ENCODE results near the gene CTSE. TPM values are rescaled to one million over a fixed set of nuclear protein-coding genes. Genes with fewer than 3 reads are reported as not detected.

The CTSE gene
- total and polyA plus RNA-seq, 2 of the 8 experiments (the other 6 are each of a cell fraction or from before 2014, with no cell fraction given), result 0.03 TPM; not detected in 1

Other genes with a start within 250 kb of the CTSE start
- 16.4 and 17.3 TPM in 2 replicates for gene RAB29, start 248.4 kb downstream of the CTSE start, total RNA-seq (2021; fragmentation: NEBNext Ultra II Directional; extraction: Animal tissue kit (Norgen Biotek cat#: 25700))
- gene RAB29, start 248.4 kb downstream of the CTSE start, polyA plus RNA-seq (2011; rRNA removed), result 9.7 and 10.1 TPM in 2 replicates
- 42.3 and 43.2 TPM in 2 replicates for gene SLC41A1, start 210.7 kb downstream of the CTSE start, total RNA-seq (2021; fragmentation: NEBNext Ultra II Directional; extraction: Animal tissue kit (Norgen Biotek cat#: 25700))
- gene SLC41A1, start 210.7 kb downstream of the CTSE start, polyA plus RNA-seq (2011; rRNA removed), result 34.1 and 41.2 TPM in 2 replicates
- not detected in 2 replicates for gene PM20D1, start 173.8 kb downstream of the CTSE start, total RNA-seq (2021; fragmentation: NEBNext Ultra II Directional; extraction: Animal tissue kit (Norgen Biotek cat#: 25700))
- gene PM20D1, start 173.8 kb downstream of the CTSE start, polyA plus RNA-seq (2011; rRNA removed), result 0.05 TPM in 1 of 2 replicates, not detected in the other
- not detected in 2 replicates for gene SLC26A9, start 80.4 kb downstream of the CTSE start, total RNA-seq (2021; fragmentation: NEBNext Ultra II Directional; extraction: Animal tissue kit (Norgen Biotek cat#: 25700))
- gene SLC26A9, start 80.4 kb downstream of the CTSE start, polyA plus RNA-seq (2011; rRNA removed), result 0.03 TPM in 1 of 2 replicates, not detected in the other
- gene RAB7B, start 20.5 kb downstream of the CTSE start, total RNA-seq (2021; fragmentation: NEBNext Ultra II Directional; extraction: Animal tissue kit (Norgen Biotek cat#: 25700)), result not detected in 2 replicates
- 0.05 and 0.06 TPM in 2 replicates for gene RAB7B, start 20.5 kb downstream of the CTSE start, polyA plus RNA-seq (2011; rRNA removed)
- gene RHEX, start 29.3 kb upstream of the CTSE start, total RNA-seq (2021; fragmentation: NEBNext Ultra II Directional; extraction: Animal tissue kit (Norgen Biotek cat#: 25700)), result not detected in 2 replicates
- gene RHEX, start 29.3 kb upstream of the CTSE start, polyA plus RNA-seq (2011; rRNA removed), result not detected in 2 replicates
- gene AVPR1B, start 93.5 kb upstream of the CTSE start, total RNA-seq (2021; fragmentation: NEBNext Ultra II Directional; extraction: Animal tissue kit (Norgen Biotek cat#: 25700)), result 0.42 and 0.50 TPM in 2 replicates
- gene AVPR1B, start 93.5 kb upstream of the CTSE start, polyA plus RNA-seq (2011; rRNA removed), result 0.29 and 0.44 TPM in 2 replicates
- gene FAM72A, start 178.9 kb upstream of the CTSE start, total RNA-seq (2021; fragmentation: NEBNext Ultra II Directional; extraction: Animal tissue kit (Norgen Biotek cat#: 25700)), result 19.7 and 23.0 TPM in 2 replicates
- gene FAM72A, start 178.9 kb upstream of the CTSE start, polyA plus RNA-seq (2011; rRNA removed), result 7.7 and 10.7 TPM in 2 replicates
- gene SRGAP2, start 179.6 kb upstream of the CTSE start, total RNA-seq (2021; fragmentation: NEBNext Ultra II Directional; extraction: Animal tissue kit (Norgen Biotek cat#: 25700)), result 51.2 and 54.0 TPM in 2 replicates
- 10.8 and 22.2 TPM in 2 replicates for gene SRGAP2, start 179.6 kb upstream of the CTSE start, polyA plus RNA-seq (2011; rRNA removed)

Data from H1 (cell line).